H1 (cell line): Measurements from ENCODE around the gene SNF8. TPM values are rescaled to one million over a fixed set of nuclear protein-coding genes. Genes with fewer than 3 reads are reported as not detected.

ENCODE experiments used
- CTCF ChIA-PET: fragments of 300-600 bp; sonication (Branson Sonifier 250); formaldehyde crosslinking; loops from one replicate; lab custom pipeline; 2021; ENCODE audit not compliant: partially characterized antibody; lab: Charles Lee
- POLR2A ChIA-PET: fragments of 300-600 bp; sonication (Branson Sonifier 250); formaldehyde crosslinking; loops from one replicate; lab custom pipeline; 2021; ENCODE audit warnings: inconsistent platforms; ENCODE audit not compliant: partially characterized antibody; lab: Charles Lee
- DNase-seq, 2 experiments: peaks; one replicate each; pipeline versions ENCODE4 v3.0.0 to v3.0.0-alpha.2; 2010 to 2022; ENCODE audit warnings: low spot score in 2 of 2, low read depth in 1 of 2, mixed read lengths in 1 of 2
- FAIRE-seq: peaks from 2 replicates; lab custom pipeline; 2011; peaks lifted over from hg19 to GRCh38; lab: Jason Lieb, UNC
- H2AFZ ChIP-seq: 2 replicates; pipeline ENCODE4 v1.8.1; 2012; ENCODE audit warnings: low read length, inconsistent platforms
- H2AK5ac ChIP-seq: 2 replicates; pipeline ENCODE4 v1.6.1; 2013; ENCODE audit warnings: low read depth, low read length
- H2BK120ac ChIP-seq: replicated peaks from 2 replicates; pipeline ENCODE3; 2013; ENCODE audit warnings: low read depth, low read length, inconsistent platforms
- H2BK12ac ChIP-seq: 2 replicates; pipeline ENCODE4 v1.6.1; 2013; ENCODE audit warnings: low read depth, low read length
- H2BK15ac ChIP-seq: 2 replicates; pipeline ENCODE4 v1.6.1; 2013; ENCODE audit warnings: low read length
- H2BK20ac ChIP-seq: 2 replicates; pipeline ENCODE4 v1.6.1; 2013; ENCODE audit warnings: low read length
- H2BK5ac ChIP-seq: 2 replicates; pipeline ENCODE4 v1.6.1; 2013; ENCODE audit warnings: low read depth, low read length
- H3K14ac ChIP-seq: 2 replicates; pipeline ENCODE4 v1.6.1; 2013; ENCODE audit warnings: inconsistent platforms; ENCODE audit not compliant: insufficient read length
- H3K18ac ChIP-seq: 2 replicates; pipeline ENCODE4 v1.6.1; 2013; ENCODE audit warnings: low read length; ENCODE audit errors: extremely low read depth
- H3K23ac ChIP-seq: 2 replicates; pipeline ENCODE4 v1.6.1; 2013; ENCODE audit warnings: inconsistent platforms; ENCODE audit not compliant: insufficient read length
- H3K23me2 ChIP-seq: 2 replicates; pipeline ENCODE4 v1.6.1; 2013; ENCODE audit warnings: low read depth, low read length
- H3K27ac ChIP-seq: 2 replicates; pipeline ENCODE4 v1.6.1; 2011; ENCODE audit warnings: low read depth, low read length, inconsistent platforms
- H3K27me3 ChIP-seq, 4 experiments: replicated peaks in 1 of 4; 1 replicate in 1 of 4; 2 replicates in 3 of 4; pipeline versions ENCODE4 v1.6.1 to v1.8.1; 2011 to 2013; ENCODE audit warnings: low read length in 3 of 4, mild to moderate bottlenecking in 3 of 4, inconsistent platforms in 2 of 4, mixed read lengths in 2 of 4, moderate library complexity in 1 of 4; ENCODE audit not compliant: control insufficient read depth in 3 of 4, insufficient read depth in 3 of 4; ENCODE audit errors: extremely low read depth in 1 of 4
- H3K36me3 ChIP-seq, 4 experiments: 2 replicates each; pipeline versions ENCODE4 v1.6.1 to v1.8.1; 2011 to 2013; ENCODE audit warnings: mild to moderate bottlenecking in 4 of 4, low read length in 3 of 4, moderate library complexity in 2 of 4, control low read depth in 1 of 4, inconsistent platforms in 1 of 4; ENCODE audit not compliant: insufficient read depth in 4 of 4, control insufficient read depth in 2 of 4
- H3K4ac ChIP-seq: replicated peaks from 2 replicates; pipeline ENCODE3; 2013; ENCODE audit warnings: low read length, low read depth, mixed read lengths, inconsistent platforms; ENCODE audit not compliant: insufficient read length
- H3K4me1 ChIP-seq, 4 experiments: replicated peaks in 1 of 4; 1 replicate in 1 of 4; 2 replicates in 3 of 4; pipeline versions ENCODE4 v1.6.1 to v1.8.1; 2011 to 2013; ENCODE audit warnings: low read length in 3 of 4, inconsistent platforms in 2 of 4, mixed read lengths in 1 of 4; ENCODE audit not compliant: insufficient read depth in 4 of 4, control insufficient read depth in 3 of 4
- H3K4me2 ChIP-seq, 2 experiments: 2 replicates each; pipeline versions ENCODE4 v1.6.1 to v1.8.1; 2011 to 2013; ENCODE audit warnings: low read depth in 2 of 2, low read length in 2 of 2, control low read depth in 1 of 2, inconsistent platforms in 1 of 2, mild to moderate bottlenecking in 1 of 2; ENCODE audit not compliant: insufficient read depth in 1 of 2
- H3K4me3 ChIP-seq, 4 experiments: fragments of 200-600, 300-600 bp in 1 of 4; sonication (generic), shearing (Covaris generic), sonication (Bioruptor Twin) in 1 of 4; 2 replicates each; pipeline versions ENCODE4 v1.5.1 to v1.8.1; 2011 to 2016; ENCODE audit warnings: low read length in 4 of 4, low read depth in 3 of 4, control low read depth in 2 of 4, inconsistent platforms in 2 of 4, mild to moderate bottlenecking in 2 of 4, mixed read lengths in 1 of 4, moderate library complexity in 1 of 4; ENCODE audit not compliant: insufficient read depth in 2 of 4; ENCODE audit errors: extremely low read depth in 1 of 4
- H3K56ac ChIP-seq: replicated peaks from 2 replicates; pipeline ENCODE3; 2013; ENCODE audit warnings: low read depth, mild to moderate bottlenecking, mixed read lengths, low read length, inconsistent platforms; ENCODE audit not compliant: insufficient read length
- H3K79me1 ChIP-seq: 2 replicates; pipeline ENCODE4 v1.6.1; 2013; ENCODE audit warnings: low read depth, low read length, control low read depth
- H3K79me2 ChIP-seq, 2 experiments: 2 replicates each; pipeline versions ENCODE4 v1.6.1 to v1.8.1; 2012 to 2013; ENCODE audit warnings: low read length in 2 of 2, mild to moderate bottlenecking in 2 of 2, inconsistent platforms in 1 of 2; ENCODE audit not compliant: insufficient read depth in 2 of 2, control insufficient read depth in 1 of 2
- H3K9ac ChIP-seq, 4 experiments: replicated peaks in 1 of 4; 1 replicate in 1 of 4; 2 replicates in 3 of 4; pipeline versions ENCODE4 v1.6.1 to v1.8.1; 2011 to 2013; ENCODE audit warnings: low read depth in 3 of 4, low read length in 3 of 4, control low read depth in 2 of 4, mild to moderate bottlenecking in 2 of 4, moderate library complexity in 2 of 4, inconsistent platforms in 1 of 4; ENCODE audit errors: extremely low read depth in 1 of 4
- H3K9me3 ChIP-seq, 2 experiments: 2 replicates each; pipeline versions ENCODE4 v1.6.1 to v1.8.1; 2012 to 2013; ENCODE audit warnings: mild to moderate bottlenecking in 2 of 2, moderate library complexity in 2 of 2, control low read depth in 1 of 2, inconsistent platforms in 1 of 2, low read depth in 1 of 2, low read length in 1 of 2, mixed read lengths in 1 of 2; ENCODE audit not compliant: insufficient read depth in 2 of 2
- H4K20me1 ChIP-seq, 2 experiments: replicated peaks in 1 of 2; 2 replicates each; pipeline versions ENCODE3 to v1.8.1; 2011 to 2013; ENCODE audit warnings: inconsistent platforms in 2 of 2, low read length in 2 of 2, mild to moderate bottlenecking in 1 of 2; ENCODE audit not compliant: insufficient read depth in 2 of 2, control insufficient read depth in 1 of 2
- H4K5ac ChIP-seq: 2 replicates; pipeline ENCODE4 v1.6.1; 2013; ENCODE audit warnings: low read length, low read depth, mixed read lengths, inconsistent platforms; ENCODE audit not compliant: insufficient read length
- H4K8ac ChIP-seq: 2 replicates; pipeline ENCODE4 v1.8.0; 2013; ENCODE audit warnings: mild to moderate bottlenecking, moderate library complexity, low read length, inconsistent platforms; ENCODE audit not compliant: insufficient read depth; ENCODE audit errors: extremely low read depth
- H4K91ac ChIP-seq: replicated peaks from 2 replicates; pipeline ENCODE3; 2013; ENCODE audit warnings: low read length, mixed read lengths, inconsistent platforms; ENCODE audit not compliant: insufficient read length
- KDM1A ChIP-seq: fragments of 200-600, 300-600 bp; sonication (generic); IDR thresholded peaks from 2 replicates; pipeline ENCODE4 v1.7.1; 2016; ENCODE audit warnings: mild to moderate bottlenecking, low read length, borderline replicate concordance
- POU5F1 ChIP-seq: IDR thresholded peaks from 2 replicates; pipeline ENCODE4 v1.6.1; 2011; ENCODE audit warnings: low read depth, mild to moderate bottlenecking, low read length, moderate library complexity
- RBBP5 ChIP-seq: IDR thresholded peaks from 2 replicates; pipeline ENCODE4 v1.7.1; 2012; ENCODE audit warnings: low read depth, mild to moderate bottlenecking, inconsistent platforms, low read length, moderate library complexity, borderline replicate concordance
- SP1 ChIP-seq: IDR thresholded peaks from 2 replicates; pipeline ENCODE4 v1.6.1; 2011; ENCODE audit warnings: low read depth, low read length
- SP2 ChIP-seq: IDR thresholded peaks from 2 replicates; pipeline ENCODE4 v1.6.1; 2012; ENCODE audit warnings: mild to moderate bottlenecking, low read length, inconsistent platforms
- TCF12 ChIP-seq: IDR thresholded peaks from 2 replicates; pipeline ENCODE4 v1.6.1; 2011; ENCODE audit warnings: low read depth, mild to moderate bottlenecking, low read length
- ZNF274 ChIP-seq: IDR thresholded peaks from 2 replicates; pipeline ENCODE4 v1.7.0; 2012; ENCODE audit warnings: low read length, borderline replicate concordance; ENCODE audit errors: extremely low read depth
- WGBS, 2 experiments: shearing (Covaris generic) in 1 of 2; methylation state at CpG; one replicate each; pipeline versions ENCODE4 v1.1.6 to v1.1.7; 2013 to 2015; ENCODE audit warnings: low lambda C conversion rate in 2 of 2, mixed read lengths in 2 of 2, inconsistent platforms in 1 of 2, low coverage in 1 of 2, missing lambda C conversion rate in 1 of 2; ENCODE audit not compliant: insufficient replicate concordance in 2 of 2, insufficient coverage in 1 of 2, insufficient read length in 1 of 2; ENCODE audit errors: extremely low coverage in 1 of 2, missing lambda C conversion rate in 1 of 2; 5-methylcytosine and 5-hydroxymethylcytosine counted together
- polyA plus RNA-seq, 7 experiments: library from polyadenylated mRNA; depleted of rRNA in 3 of 7; stranded (reverse) in 5 of 7; unstranded in 2 of 7; fragments of >200 nt in 5 of 7; fragments of 200-250 nt in 2 of 7; gene quantifications; 1 replicate in 5 of 7; 2 replicates in 1 of 7; 4 replicates in 1 of 7; pipeline versions ENCODE4 v1.2.1 to v1.2.3, GENCODE V29; 2011 to 2013; ENCODE audit warnings: missing spikeins in 2 of 7, mixed read lengths in 2 of 7
- total RNA-seq: library from RNA; stranded (reverse); fragmentation: NEBNext Ultra II Directional; extraction: Animal tissue kit (Norgen Biotek cat#: 25700); gene quantifications from 2 replicates; pipeline ENCODE4 v1.2.1, GENCODE V29; 2021

The SNF8 gene
- total and polyA plus RNA-seq, 2 of the 8 experiments (the other 6 are each of a cell fraction or from before 2014, with no cell fraction given): 132 to 133 TPM

GRCh38 chr17:48972749-48973097 lies 28.1 kb upstream of the SNF8 start:
- Histone ChIP-seq H3K23me2 (no peaks in the 10 kb centered on the region), H4K8ac (no peak overlapping the region), H3K56ac (no peak overlapping the region), H3K4me3 (no peak overlapping the region; a peak in 1 of 8 replicates), H3K27ac (no peak overlapping the region), H3K36me3 (no peaks in the 10 kb centered on the region), H2BK120ac (no peak overlapping the region), H3K79me2 (no peaks in the 10 kb centered on the region), H2BK20ac (no peak overlapping the region), H2BK12ac (0 out of 2 replicates have a peak overlapping the region, but pooled peaks have one; percentile 5), H3K18ac (0 out of 2 replicates have a peak overlapping the region, but pooled peaks have one; percentile 27), H3K23ac (no peak overlapping the region), H3K4me1 (peaks cover 2 to 12% (median 8%) of the 10 kb centered on the region in 4 experiments), H2BK5ac (no peak overlapping the region), H3K79me1 (no peaks in the 10 kb centered on the region), H2BK15ac (no peak overlapping the region; the same call in 1 of the 2 replicates), H3K9me3 (no peaks in the 10 kb centered on the region), H3K4me2 (peak overlapping the region; percentile 1 to 25; a peak in 3 of 4 replicates), H4K20me1 (no peaks in the 10 kb centered on the region), H3K9ac (0 out of 7 replicates have a peak overlapping the region, but pooled peaks of 1 of the 4 experiments have one; percentile 14), H4K91ac (no peak overlapping the region), H3K27me3 (peaks cover 0 to 2% (median 0%) of the 10 kb centered on the region in 4 experiments; a peak in 1 of 7 replicates), H4K5ac (no peak overlapping the region), H3K14ac (no peak overlapping the region), H2AFZ (no peak overlapping the region), H2AK5ac (no peak overlapping the region; the same call in 1 of the 2 replicates), H3K4ac (no peak overlapping the region)
- CTCF ChIA-PET: interaction anchor here (0.7 to 3.9 kb wide), 8 partner anchors 12 to 319 kb away, joined by 3 to 33 read pairs (median 5); no protein-coding TSS in a partner anchor
- FAIRE-seq: no peak
- TF ChIP-seq TCF12 (no peak), SP1 (no peak), POU5F1 (no peak), ZNF274 (no peak), SP2 (no peak), RBBP5 (no peak), KDM1A (no peak)
- 82% methylated on average over 7 of the region's 7 CpGs; no CpG with 5 or more reads in 1 of the 2 experiments for WGBS, 2 experiments
- DNase-seq: no peak
- POLR2A ChIA-PET: interaction anchor here (0.7 to 5.5 kb wide), 11 partner anchors 12 to 78 kb away, joined by 3 to 38 read pairs (median 4); partner anchors contain the start of genes IGF2BP1 and SNF8
